IgD-negative memory B cell (primary cell): ENCODE data around the gene ITGB3. TPM values are rescaled to one million over a fixed set of nuclear protein-coding genes. Genes with fewer than 3 reads are reported as not detected.
A peak's percentile ranks its signal among the peaks of the same experiment; 100 is the strongest.
"Not testable (repeated sequence)": the region's sequence is repeated elsewhere in the genome, so short reads cannot be mapped to it uniquely, and the experiment has no call there.

Experiments used
- H3K27ac Mint-ChIP-seq, 3 donors: one replicate each; pipeline ENCODE4 v1.8.0; 2020 to 2022; ENCODE audit warnings: mild to moderate bottlenecking in 3 of 3, mixed read lengths in 3 of 3, moderate library complexity in 1 of 3
- H3K27me3 Mint-ChIP-seq: one replicate; pipeline ENCODE4 v1.8.0; 2021; ENCODE audit warnings: mixed read lengths
- H3K36me3 Mint-ChIP-seq: one replicate; pipeline ENCODE4 v1.8.0; 2020; ENCODE audit warnings: mild to moderate bottlenecking, mixed read lengths
- H3K4me1 Mint-ChIP-seq, 3 donors: one replicate each; pipeline ENCODE4 v1.8.0; 2020 to 2022; ENCODE audit warnings: mixed read lengths in 3 of 3, mild to moderate bottlenecking in 1 of 3
- H3K4me3 Mint-ChIP-seq, 4 donors: one replicate each; pipeline ENCODE4 v1.8.0; 2020 to 2022; ENCODE audit warnings: mild to moderate bottlenecking in 4 of 4, mixed read lengths in 4 of 4, moderate library complexity in 3 of 4
- H3K9me3 Mint-ChIP-seq, 3 donors: one replicate each; pipeline ENCODE4 v1.8.0; 2020 to 2021; ENCODE audit warnings: mixed read lengths in 3 of 3, mild to moderate bottlenecking in 1 of 3
- polyA plus RNA-seq: library from polyadenylated mRNA; unstranded; fragments of 300-500 nt; fragmentation: Illumina TruSeq; gene quantifications from one replicate; pipeline ENCODE4 v1.2.3, GENCODE V29; 2021

ITGB3 gene
- polyA plus RNA-seq, 1 donor from 2014 or later: 3.4 TPM

- no peaks in the 10 kb centered on the region for H3K9me3 Mint-ChIP-seq
- H3K27me3 Mint-ChIP-seq: peaks cover 4% of the 10 kb centered on the region
- H3K36me3 Mint-ChIP-seq: peaks cover 2% of the 10 kb centered on the region
- no peak overlapping the region for H3K27ac Mint-ChIP-seq
- peaks cover 0 to 6% (median 2%) of the 10 kb centered on the region in 3 donors for H3K4me1 Mint-ChIP-seq
- H3K4me3 Mint-ChIP-seq: no peak overlapping the region
These were observed 2.8 kb upstream of the ITGB3 start for GRCh38 chr17:47250855-47251254.

GRCh38 chr17:47251421-47251940, 2.1 kb upstream of the ITGB3 start:
- Mint-ChIP-seq H3K27ac (no peak overlapping the region), H3K4me3 (peak overlapping the region in 1 of 4 donors; percentile 63), H3K9me3 (no peaks in the 10 kb centered on the region), H3K4me1 (peaks cover 0 to 6% (median 4%) of the 10 kb centered on the region in 3 donors), H3K27me3 (peaks cover 8% of the 10 kb centered on the region), H3K36me3 (peaks cover 2% of the 10 kb centered on the region)

- peak overlapping the region; percentile 35 to 63 (median 52) for H3K4me3 Mint-ChIP-seq
- H3K27me3 Mint-ChIP-seq: peaks cover 11% of the 10 kb centered on the region
- H3K36me3 Mint-ChIP-seq: peaks cover 2% of the 10 kb centered on the region
- no peaks in the 10 kb centered on the region for H3K9me3 Mint-ChIP-seq
- H3K4me1 Mint-ChIP-seq: peaks cover 4 to 6% (median 6%) of the 10 kb centered on the region in 3 donors
- no peak overlapping the region for H3K27ac Mint-ChIP-seq
These were observed 1.4 kb upstream of the ITGB3 start for GRCh38 chr17:47252209-47252608.

- Mint-ChIP-seq H3K4me1 (peaks cover 4 to 6% (median 6%) of the 10 kb centered on the region in 3 donors), H3K27ac (peak overlapping the region in 1 of 3 donors; percentile 36), H3K4me3 (peak overlapping the region; percentile 61 to 85 (median 70)), H3K9me3 (no peaks in the 10 kb centered on the region), H3K27me3 (peaks cover 12% of the 10 kb centered on the region), H3K36me3 (peaks cover 2% of the 10 kb centered on the region)
These were observed 688 bp upstream of the ITGB3 start for GRCh38 chr17:47252766-47253512.

GRCh38 chr17:47254403-47254943, 846 bp downstream of the ITGB3 start:
- H3K4me1 Mint-ChIP-seq: peaks cover 4 to 6% (median 6%) of the 10 kb centered on the region in 3 donors
- H3K9me3 Mint-ChIP-seq: no peaks in the 10 kb centered on the region
- H3K27ac Mint-ChIP-seq: peak overlapping the region in 1 of 3 donors; percentile 82
- peaks cover 2% of the 10 kb centered on the region for H3K36me3 Mint-ChIP-seq
- peaks cover 12% of the 10 kb centered on the region for H3K27me3 Mint-ChIP-seq
- H3K4me3 Mint-ChIP-seq: peak overlapping the region; percentile 86 to 96 (median 90)

- Mint-ChIP-seq H3K36me3 (no peaks in the 10 kb centered on the region), H3K27me3 (peaks cover 12% of the 10 kb centered on the region), H3K4me3 (peak overlapping the region in 1 of 4 donors; percentile 36), H3K4me1 (peaks cover 6 to 11% (median 8%) of the 10 kb centered on the region in 3 donors), H3K27ac (no peak overlapping the region), H3K9me3 (no peaks in the 10 kb centered on the region)
These were observed 4.2 kb downstream of the ITGB3 start for GRCh38 chr17:47257651-47258339.

- peaks cover 6 to 11% (median 7%) of the 10 kb centered on the region in 3 donors for H3K4me1 Mint-ChIP-seq
- no peak overlapping the region for H3K4me3 Mint-ChIP-seq
- no peaks in the 10 kb centered on the region for H3K36me3 Mint-ChIP-seq
- no peaks in the 10 kb centered on the region for H3K27me3 Mint-ChIP-seq
- H3K9me3 Mint-ChIP-seq: no peaks in the 10 kb centered on the region
- no peak overlapping the region for H3K27ac Mint-ChIP-seq
These were observed 9.0 kb downstream of the ITGB3 start for GRCh38 chr17:47262586-47262985.

GRCh38 chr17:47264166-47264565, 10.5 kb downstream of the ITGB3 start:
- H3K4me1 Mint-ChIP-seq: peaks cover 6 to 11% (median 7%) of the 10 kb centered on the region in 3 donors
- no peak overlapping the region for H3K4me3 Mint-ChIP-seq
- H3K36me3 Mint-ChIP-seq: no peaks in the 10 kb centered on the region
- no peaks in the 10 kb centered on the region for H3K9me3 Mint-ChIP-seq
- no peaks in the 10 kb centered on the region for H3K27me3 Mint-ChIP-seq
- peak overlapping the region in 1 of 3 donors; percentile 37 for H3K27ac Mint-ChIP-seq

GRCh38 chr17:47265983-47266541, 12.4 kb downstream of the ITGB3 start:
- Mint-ChIP-seq H3K9me3 (peaks cover 0 to 6% (median 0%) of the 10 kb centered on the region in 3 donors), H3K27me3 (no peaks in the 10 kb centered on the region), H3K4me3 (no peak overlapping the region)

GRCh38 chr17:47266782-47267181, 13.2 kb downstream of the ITGB3 start:
- Mint-ChIP-seq H3K27ac (no peak overlapping the region), H3K9me3 (peaks cover 0 to 6% (median 0%) of the 10 kb centered on the region in 3 donors), H3K36me3 (peaks cover 2% of the 10 kb centered on the region), H3K4me3 (no peak overlapping the region), H3K4me1 (peaks cover 6 to 17% (median 8%) of the 10 kb centered on the region in 3 donors), H3K27me3 (no peaks in the 10 kb centered on the region)

More at GRCh38 chr17:47265983-47266541, 12.4 kb downstream of the ITGB3 start:
- Mint-ChIP-seq H3K4me1 (peaks cover 6 to 15% (median 8%) of the 10 kb centered on the region in 3 donors), H3K27ac (no peak overlapping the region), H3K36me3 (no peaks in the 10 kb centered on the region)

- H3K27ac Mint-ChIP-seq: no peak overlapping the region
- H3K36me3 Mint-ChIP-seq: peaks cover 2% of the 10 kb centered on the region
- peaks cover 0 to 6% (median 0%) of the 10 kb centered on the region in 3 donors for H3K9me3 Mint-ChIP-seq
- H3K4me3 Mint-ChIP-seq: no peak overlapping the region
- no peaks in the 10 kb centered on the region for H3K27me3 Mint-ChIP-seq
- H3K4me1 Mint-ChIP-seq: peaks cover 6 to 20% (median 6%) of the 10 kb centered on the region in 3 donors
These were observed 13.8 kb downstream of the ITGB3 start for GRCh38 chr17:47267354-47267828.

- H3K4me1 Mint-ChIP-seq: peaks cover 2 to 18% (median 5%) of the 10 kb centered on the region in 3 donors
These were observed 15.3 kb downstream of the ITGB3 start for GRCh38 chr17:47268964-47269363.

GRCh38 chr17:47269561-47270280, 16.1 kb downstream of the ITGB3 start:
- not testable (repeated sequence) for H3K27ac Mint-ChIP-seq, H3K9me3 Mint-ChIP-seq, H3K27me3 Mint-ChIP-seq, H3K36me3 Mint-ChIP-seq
- Mint-ChIP-seq H3K4me1 (peaks cover 2 to 13% (median 5%) of the 10 kb centered on the region in 3 donors), H3K4me3 (peak overlapping the region in 1 of 4 donors; percentile 15)

More at GRCh38 chr17:47268964-47269363, 15.3 kb downstream of the ITGB3 start:
- H3K27ac Mint-ChIP-seq, H3K4me3 Mint-ChIP-seq, H3K9me3 Mint-ChIP-seq, H3K27me3 Mint-ChIP-seq, H3K36me3 Mint-ChIP-seq: not testable (repeated sequence)
